SIG-M5 (cell line): Measurements from ENCODE around the gene TOGARAM2.

Experiments
- DNase-seq: peaks from one replicate; lab custom pipeline; 2025; lab: John Stamatoyannopoulos, UW

Gene TOGARAM2

DNA sequence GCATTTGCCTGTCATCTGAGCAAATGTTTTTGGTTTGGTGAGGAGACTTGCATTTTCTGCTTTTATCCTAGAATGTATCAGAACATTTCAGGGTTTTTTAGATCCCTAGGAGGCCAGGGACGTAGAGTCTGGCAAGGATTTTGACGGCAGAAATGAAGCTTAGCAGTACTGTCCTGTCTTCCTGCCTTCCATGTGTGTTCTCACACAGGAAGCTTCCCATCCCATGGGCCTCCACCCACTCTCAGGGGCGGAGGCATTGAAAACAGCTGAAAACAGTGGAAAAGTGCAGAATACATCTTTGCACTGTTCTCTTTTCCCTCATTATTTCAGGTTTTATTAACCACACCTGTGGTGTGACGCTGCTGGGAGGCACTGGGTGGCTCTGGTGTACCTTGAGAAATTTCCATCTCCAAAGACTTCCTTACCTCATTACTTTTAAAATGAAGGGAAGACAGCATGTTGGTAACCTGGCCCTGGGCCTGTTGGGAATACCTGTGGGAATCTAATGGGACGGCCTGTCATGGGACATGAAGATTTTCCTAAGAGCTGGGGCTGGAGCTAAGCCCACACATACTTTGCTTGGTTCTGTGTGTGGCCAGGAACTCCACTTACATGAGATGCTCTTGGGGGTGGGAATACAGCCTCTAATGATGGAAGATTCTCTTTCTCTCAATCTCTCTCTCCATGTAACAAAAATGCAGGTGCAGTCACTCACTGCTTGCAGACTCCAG, 72.7 kb downstream of the TOGARAM2 start:
- no peak for DNase-seq

DNA sequence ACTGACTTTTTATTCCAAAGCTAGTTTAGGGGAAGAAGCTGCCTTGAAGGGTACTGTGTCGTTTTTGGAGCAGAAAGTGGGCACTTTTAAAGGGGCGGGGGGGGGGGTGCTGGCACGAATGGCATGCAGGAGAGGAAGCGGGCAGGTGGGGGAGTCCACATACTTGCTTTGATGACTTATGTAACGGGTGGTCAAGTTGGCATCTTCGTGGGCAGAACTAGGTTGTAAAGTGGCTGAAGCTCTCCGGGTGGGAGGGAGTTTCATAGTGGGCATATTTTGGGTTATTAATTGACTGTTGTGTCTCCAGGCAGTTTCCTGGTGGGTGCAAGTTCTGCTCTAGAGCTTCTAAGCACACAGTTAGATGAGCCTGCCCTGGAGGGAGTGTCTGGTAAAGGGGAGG, 73.3 kb downstream of the TOGARAM2 start:
- no peak for DNase-seq

DNA sequence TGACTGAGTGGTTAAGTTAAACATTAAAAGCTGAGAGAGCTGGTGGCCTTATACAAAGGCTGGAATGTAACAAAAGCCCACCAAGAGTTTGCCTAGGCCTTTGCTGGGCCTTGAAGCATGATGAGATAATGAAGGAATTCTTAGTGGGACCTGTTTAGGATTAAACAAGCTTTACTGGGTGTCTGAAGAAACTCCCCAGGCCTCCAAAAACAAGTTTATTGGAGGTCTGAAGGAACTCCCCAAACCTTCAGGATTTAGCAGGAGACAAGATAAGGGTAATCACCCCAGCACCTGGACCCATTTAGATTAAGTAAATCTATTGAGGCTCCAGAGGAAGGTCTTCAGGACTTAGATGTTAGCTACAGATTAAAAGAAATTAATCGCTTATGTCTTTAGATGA, 74.5 kb downstream of the TOGARAM2 start:
- DNase-seq = no peak

DNA sequence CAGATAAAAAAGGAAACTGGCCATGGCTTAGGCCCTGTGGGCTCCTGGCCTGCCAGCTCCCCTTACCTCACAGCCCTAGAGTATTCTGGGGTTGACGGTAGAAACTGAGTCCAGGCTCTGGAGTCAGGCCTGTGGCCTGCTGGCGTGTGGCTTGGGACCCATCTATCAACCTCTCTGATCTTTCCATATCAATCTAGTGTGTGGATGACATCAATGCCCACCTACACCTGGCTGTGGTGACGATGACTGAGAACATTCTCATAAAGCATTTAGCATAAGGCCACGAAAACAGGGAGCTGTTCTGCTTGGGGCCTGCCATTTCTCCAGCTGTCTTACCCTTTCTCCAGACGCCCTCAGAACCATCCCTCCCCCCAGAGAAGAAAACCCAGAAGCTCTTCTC, 75.4 kb downstream of the TOGARAM2 start:
- DNase-seq = no peak

DNA sequence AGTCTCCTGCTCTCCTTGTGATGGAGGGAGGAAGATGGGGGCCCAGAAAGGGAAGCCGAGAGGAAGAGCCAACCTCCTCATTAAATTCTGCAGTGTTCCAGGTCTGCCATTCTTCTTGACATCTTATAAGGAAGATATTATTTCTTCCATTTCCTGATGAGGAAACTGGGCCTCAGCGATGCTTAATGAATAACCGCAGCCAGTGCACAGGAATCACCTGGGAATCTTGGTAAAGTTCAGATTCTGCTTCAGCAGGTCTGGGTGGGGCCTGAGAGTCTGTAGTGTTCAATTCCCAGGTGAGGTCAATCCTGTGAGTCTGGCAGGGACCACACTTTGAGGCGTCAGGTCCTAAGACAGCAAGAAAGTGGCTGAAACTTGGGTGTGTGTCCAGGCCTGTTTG, 75.9 kb downstream of the TOGARAM2 start:
- no peak for DNase-seq

DNA sequence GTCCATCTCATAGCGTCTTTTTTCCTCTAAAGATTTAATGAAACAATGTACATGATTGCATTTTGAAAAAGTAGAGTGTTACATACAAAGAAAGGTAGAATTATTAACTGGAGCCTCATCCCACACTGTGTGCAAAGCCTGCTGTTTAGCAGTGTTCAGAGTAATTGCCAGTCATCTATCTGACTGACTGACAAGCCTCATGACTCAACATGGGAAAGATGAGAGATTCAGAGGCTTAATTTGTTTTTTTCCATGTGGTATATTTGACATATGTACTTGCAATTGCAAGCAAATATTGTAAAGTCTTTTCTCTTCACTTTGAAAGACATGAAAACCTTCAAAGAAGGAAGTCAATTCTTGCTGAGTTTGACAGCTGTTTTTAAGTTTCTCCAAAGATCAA, 78.5 kb downstream of the TOGARAM2 start:
- DNase-seq = no peak

DNA sequence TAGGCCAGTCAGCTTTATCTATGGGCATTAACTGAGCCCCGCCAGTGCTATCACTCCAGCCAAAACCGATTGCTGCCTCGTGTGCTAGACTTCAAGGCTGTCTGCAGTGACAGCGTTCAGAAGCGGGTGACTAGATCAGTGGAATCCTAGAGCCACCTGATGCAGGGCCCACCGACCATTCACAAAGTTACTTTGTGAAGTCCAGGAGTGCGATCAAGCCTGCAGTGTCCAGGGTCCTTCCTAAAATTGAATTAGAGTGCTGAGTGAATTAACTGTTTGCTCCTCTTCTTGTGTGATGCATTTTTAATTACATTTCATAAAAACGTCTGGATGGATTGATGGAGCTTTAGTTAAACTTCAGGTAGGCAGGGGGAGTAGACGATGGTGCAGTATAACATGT, 79.3 kb downstream of the TOGARAM2 start:
- DNase-seq = no peak

DNA sequence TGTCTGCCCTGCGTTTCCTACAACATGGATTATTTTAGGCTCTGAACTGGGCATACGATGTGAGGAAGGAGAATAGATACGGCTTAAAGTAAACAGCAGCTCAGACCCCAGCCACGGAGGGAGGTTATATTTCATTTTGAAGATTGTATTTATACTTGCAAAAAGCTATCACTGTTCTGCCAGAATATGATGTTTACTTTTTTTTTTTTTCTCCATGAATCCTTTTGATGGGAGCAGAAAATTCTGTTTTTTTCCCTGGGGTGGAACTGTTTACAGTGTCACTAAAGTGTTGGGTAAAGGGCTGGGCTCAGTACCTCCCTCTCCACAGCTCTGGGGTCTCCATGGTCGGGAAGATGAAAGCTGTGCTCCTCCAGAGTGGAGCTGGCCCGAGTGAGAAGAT, 80.1 kb downstream of the TOGARAM2 start:
- no peak for DNase-seq

DNA sequence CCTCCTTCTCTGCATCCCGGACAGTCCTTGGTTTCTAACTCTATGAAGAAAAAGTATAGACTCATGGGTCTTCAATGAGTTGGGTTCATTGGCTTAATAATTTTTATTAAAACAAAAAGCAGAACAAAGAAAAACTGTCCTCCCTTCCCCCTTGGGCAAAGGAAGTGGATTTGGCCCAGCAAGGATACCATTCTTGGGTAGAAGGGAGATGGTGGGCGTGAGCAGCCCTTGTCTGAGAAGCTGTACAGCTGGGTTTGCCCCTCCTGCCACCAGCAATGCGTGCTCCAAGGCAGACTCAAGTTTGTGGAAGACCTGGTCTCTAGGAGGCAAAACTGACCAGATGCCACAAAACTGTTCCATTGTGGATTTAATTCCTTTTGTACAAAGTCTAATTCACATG, 80.5 kb downstream of the TOGARAM2 start:
- DNase-seq = no peak

DNA sequence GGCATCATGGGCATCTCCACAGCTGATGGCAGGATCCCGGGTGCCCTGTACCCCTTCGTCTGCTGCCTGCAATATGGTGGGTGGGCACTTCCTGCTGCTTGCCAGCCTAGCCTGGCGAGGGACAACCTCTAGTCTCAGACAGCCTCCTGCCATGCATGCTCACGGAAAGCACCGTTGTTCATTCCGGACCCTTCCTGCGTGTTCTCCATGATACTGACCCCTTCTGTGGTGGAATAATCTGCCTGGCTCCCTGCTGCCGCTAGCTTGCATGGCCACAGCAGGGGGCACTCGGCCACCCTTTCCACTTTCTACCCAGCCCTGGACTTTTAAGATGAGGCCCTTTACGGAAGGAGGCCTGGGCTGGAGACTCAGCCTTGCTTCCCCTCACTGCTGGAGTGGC, 81.3 kb downstream of the TOGARAM2 start:
- DNase-seq = no peak

DNA sequence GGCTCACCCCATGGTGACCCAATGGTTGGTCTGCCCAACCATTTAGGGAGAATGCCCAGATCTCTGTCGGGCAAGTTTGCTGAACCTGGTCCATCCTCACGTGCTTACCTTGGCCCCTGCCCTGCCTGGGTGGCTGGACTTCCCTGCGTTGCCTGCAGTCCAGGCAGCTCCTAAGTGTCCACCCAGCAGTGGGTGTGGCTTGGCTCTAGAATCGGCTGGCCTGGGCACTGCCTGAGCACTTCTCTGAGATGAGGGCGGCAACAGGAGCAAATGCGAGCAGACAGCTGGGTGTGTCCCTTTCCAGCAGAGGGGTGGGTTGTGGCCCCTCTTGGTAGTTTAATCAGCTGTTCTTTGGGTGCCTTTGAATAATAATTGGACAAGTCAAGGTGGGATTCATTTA, 82.0 kb downstream of the TOGARAM2 start:
- DNase-seq = no peak

DNA sequence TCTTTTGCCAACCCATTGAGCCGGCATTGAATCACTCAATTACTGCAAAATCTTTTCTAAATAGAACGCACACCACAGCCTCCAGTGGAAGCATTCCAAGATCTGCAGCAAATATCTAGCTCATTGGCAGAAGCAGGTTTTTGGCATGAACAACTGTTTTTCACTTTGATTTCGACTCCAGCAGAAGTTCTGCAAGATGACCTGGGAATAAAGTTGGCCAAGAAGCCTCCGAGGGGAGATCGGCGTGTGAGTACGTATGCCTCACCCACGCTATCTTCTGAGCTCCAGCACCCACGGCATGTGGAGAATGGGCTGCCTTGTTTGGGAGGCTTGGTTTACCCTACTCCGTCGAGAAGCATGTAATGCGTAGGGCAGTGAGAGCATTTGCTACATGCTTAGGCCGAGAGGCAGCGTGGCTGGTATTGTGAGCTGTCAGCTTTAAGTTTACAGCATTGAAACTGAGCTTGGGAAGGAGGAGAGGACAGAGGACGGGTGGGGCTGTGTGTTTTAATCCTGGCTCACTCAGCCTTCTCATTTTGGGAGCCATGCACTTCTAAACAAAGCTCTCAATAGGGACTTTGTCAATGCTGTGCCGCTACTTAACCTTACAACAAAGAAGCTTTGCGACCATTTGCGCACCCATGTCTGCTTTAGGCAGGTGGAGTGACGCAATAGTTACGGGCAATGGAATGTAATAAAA, 82.7 kb downstream of the TOGARAM2 start:
- DNase-seq = no peak

DNA sequence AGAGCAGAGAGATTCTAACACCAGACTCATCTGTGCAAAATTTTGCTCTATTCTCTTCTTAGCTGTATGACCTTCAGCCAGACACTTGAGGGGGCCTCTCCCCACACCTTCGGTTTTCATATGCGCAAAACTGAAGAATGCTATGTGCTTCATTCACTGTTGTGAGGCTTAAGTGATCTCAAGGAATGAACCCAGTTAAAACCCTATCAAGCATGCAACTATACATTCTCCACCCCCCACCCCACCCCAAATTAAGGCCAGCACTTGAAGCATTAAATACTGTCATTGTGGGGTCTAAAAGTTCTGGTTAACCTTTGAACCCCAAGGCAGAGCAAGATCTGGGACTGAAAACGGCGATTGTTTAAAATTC, 83.2 kb downstream of the TOGARAM2 start:
- DNase-seq = no peak

DNA sequence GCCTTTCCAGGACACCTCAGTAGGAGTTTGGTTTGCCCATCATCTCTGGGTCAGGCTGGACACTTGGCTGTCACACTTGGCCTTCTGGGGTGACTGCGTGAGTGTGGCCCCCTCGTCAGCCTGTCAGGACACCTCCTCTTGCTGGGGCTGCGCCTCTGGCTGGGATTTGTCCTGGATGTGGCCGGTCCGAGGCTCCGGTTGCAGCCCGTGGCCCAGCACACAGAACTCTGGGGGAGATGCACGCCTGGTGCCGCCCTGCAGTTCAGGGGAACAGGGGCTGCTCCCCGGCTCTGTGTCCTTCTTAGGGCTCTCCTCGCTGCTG, 83.6 kb downstream of the TOGARAM2 start:
- no peak for DNase-seq

DNA sequence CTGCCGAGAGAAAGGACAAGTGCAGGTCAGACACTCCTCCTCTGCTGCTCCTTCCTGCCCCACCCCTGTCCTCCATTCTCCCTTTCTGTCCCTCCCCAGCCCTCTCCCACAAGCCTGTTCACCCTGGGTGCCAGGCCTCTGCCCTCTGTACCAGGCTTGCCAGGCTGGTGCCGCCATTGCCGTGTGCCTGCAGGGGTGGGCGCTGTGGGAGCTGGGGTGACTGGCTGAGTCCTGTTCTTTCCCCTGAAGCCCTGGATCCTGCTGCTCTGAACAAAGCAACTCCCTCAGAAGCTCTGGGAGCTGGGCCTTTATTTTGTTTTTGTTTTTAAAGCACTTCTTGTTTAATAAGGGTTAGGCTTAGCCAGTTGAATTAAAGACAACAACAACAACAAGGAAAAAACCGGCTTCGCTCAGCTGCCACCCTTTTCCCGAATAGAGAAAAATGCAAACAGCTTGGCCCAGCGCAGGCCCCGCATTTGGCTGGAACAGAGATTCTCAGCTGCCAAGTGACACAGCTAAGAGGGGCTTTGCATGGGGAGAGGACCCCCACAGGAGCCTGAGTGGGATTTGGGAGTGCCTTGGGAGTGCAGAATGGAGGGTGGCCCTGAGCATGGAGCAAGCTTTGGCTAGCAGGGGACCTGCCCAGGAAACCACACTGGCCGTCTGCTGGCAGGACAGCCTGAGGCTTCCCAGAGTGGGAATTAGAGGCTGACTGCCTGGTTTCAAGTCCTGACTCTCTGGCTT, 84.1 kb downstream of the TOGARAM2 start:
- no peak for DNase-seq

DNA sequence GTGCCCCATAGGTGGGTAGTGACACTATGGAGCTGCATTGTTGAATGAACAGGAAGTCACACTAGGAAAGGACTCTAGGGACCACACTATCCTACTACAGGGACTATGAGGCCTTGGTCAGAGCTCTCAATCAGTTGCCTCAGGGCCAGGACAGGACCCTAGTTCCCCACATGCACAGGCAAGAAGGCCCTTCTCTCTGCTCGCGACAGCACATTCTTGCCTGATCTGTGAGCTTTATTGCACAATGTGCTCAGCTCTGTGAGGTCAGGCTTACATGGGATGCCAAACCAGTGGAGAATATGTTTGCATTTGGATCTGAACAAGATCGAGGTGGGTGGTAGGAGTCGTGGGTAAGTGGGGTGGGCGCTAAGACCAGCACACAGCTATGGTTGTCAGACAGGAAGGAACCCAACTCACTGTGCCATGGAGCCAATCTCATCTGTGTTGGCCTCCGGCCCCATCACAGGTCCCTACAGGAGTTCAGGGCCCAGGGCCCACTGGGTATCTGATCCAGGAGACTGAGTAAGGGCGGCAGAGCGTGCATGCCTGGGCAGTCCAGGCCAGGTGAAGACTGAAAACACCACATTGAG, 85.3 kb downstream of the TOGARAM2 start:
- no peak for DNase-seq

DNA sequence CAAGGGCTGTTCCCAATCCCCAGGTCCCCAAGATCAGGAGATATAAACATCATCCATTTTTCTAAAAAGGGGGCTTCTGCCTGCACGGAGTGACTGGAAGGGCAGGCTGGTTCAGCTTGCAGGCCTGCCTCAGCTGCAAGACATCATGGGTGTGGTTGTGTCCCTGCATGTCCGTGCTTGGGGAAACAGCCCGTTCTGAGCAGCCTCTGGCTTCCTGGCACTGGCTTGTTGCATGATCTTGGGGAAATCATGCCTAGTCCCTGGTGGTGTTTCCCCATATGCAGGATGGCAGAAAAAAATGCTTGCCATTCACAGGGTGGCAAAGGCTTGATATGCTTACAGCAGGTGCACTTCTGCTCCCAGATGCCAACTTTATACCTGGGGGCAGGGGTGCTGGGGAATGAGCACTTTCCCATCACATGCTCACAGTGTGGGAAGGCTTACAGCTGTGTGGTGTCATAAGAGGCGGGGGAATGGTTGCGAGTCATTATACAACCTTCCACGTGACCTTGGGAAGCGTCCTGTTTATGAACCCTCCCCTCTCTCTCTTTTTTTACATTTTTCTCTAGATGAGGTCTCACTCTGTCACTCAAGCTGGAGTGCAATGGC, 86.0 kb downstream of the TOGARAM2 start:
- no peak for DNase-seq

DNA sequence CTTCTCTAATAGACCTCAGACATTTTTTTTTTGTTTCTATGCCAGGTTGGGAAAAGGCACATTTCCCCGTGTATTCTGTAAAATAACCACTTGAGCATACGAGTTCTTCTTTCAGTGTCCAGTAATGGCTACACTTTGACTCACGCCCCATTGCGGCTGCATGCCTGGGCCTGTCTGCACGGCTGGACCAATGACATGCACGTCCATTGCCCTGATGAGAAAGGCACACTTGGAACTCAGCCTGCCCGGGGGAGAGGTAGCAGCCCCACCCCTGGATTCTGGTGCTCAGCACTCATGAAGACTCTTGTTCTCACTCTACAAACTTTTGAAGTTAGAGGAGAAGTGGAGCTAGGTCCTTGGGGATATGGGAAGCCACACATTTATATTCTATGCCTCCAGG, 87.4 kb downstream of the TOGARAM2 start:
- DNase-seq = no peak

DNA sequence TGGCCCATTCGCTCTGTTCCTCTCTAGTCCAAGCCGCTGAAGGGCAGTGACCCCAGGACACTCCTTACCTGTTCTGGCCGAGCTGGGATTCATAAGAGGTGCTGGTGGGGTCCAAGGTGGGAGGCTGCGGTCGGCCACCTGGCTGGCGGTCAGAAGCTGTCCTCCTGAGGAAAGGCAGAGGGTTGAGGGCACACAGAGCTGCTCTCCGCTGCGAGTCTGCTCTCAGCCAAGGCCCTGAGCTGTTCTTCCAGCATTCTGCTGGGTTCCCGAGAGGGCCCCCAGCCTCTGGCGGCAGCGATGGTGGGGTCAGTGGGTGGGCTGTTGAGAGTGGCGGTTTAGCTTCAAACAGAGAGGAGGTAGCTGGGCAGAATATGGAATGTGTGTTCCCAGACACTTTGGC, 89.4 kb downstream of the TOGARAM2 start:
- no peak for DNase-seq

DNA sequence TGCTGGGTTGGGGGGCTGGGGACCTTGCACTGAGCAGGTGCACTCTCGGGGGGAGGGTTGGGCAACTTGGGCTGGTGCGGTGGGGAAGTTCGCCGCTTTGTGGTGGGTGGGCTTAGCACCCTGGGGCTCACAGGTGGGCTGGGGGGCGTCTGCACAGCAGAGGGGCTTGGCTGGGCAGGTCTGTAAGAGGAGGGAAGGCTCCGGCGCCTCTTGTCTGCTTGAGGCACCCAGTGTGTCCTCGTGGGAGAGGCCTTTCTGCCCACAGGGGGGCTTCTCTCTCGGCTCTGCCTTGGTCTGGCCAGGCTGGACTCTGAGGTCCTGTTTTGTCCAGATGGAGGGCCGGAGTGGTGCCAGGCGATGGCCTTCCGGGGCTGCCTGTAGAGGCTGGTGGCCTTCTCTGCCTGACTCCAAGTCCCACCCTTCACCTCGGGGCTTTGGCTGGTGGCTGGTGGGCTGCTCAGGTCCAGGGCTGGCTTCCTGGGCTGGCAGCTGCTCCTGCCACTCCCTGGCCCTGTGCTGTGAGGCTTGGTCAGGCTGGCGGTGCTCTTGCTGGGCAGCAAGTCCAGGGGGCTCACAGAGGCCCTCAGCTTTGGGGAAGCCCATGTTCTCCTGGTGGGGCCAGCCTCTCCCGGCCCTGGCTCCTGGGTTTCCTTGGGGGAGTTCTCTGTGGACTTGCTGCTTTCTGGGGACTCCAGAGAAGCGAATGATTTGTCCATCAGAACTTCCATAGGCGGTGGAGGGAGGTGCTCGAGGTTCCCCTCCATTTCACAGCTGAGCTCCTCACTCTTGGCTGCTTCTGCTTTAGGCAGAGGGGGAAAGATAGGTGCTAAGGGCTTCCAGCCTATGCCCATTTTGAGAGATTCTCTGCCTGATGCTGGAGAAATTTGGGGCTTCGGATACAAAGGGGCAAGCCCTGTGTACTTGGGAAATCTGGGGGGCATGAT, 90.2 kb downstream of the TOGARAM2 start:
- no peak for DNase-seq

DNA sequence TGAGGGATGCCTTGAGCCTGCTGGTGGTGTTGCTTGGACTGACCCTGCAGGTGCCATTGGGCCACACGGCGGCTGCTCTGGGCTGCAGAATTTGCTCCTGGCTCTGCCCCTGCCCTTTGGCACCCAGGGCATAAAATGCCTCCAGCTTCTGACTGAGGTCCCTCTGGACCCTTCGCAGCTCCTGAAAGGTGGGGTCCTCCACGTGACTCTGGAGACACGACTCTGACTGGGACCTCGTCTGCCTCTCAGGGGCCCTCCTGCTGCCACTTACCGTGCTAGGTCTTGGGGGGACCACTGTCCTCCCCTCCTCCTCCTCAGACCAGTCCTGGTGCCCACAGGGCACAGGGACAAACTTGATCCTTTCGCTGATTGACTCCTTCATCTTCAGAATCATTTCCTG, 91.2 kb downstream of the TOGARAM2 start:
- no peak for DNase-seq
